Measurements from ENCODE around the gene SLC24A4.

Gene SLC24A4

DNA sequence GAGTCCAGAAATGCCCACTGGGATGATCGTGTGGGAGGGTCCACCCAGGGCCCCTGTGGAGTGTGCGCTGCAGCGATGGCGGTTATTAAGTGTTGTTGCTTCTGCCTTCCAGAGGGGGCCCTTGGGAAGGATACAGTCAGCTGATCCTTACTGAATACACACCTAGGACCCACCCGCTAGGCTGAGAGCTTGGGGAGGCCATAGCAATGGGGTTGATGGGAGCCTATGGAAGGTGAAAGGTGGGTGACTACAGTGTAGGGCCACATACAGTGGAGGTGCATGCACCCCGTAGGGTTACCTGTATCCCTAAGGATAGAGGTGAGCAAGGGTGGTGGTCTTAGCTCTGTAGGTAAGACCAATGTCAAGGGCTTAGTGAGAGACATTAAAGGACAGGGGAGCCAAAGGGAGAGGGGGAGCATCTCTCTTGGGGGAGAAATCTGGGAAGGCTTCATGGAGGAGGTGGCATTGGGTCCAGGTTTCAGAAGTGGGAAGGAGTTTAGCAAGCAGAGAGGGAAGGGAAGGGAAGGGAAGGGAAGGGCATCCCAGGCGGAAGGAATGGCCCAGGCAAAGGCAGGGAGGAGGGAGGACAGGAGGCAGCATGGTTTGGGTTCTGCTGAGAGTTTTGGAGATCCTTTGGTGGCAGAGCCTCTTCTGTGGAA is 117.5 kb downstream of the SLC24A4 start:
- no peak for DNase-seq

DNA sequence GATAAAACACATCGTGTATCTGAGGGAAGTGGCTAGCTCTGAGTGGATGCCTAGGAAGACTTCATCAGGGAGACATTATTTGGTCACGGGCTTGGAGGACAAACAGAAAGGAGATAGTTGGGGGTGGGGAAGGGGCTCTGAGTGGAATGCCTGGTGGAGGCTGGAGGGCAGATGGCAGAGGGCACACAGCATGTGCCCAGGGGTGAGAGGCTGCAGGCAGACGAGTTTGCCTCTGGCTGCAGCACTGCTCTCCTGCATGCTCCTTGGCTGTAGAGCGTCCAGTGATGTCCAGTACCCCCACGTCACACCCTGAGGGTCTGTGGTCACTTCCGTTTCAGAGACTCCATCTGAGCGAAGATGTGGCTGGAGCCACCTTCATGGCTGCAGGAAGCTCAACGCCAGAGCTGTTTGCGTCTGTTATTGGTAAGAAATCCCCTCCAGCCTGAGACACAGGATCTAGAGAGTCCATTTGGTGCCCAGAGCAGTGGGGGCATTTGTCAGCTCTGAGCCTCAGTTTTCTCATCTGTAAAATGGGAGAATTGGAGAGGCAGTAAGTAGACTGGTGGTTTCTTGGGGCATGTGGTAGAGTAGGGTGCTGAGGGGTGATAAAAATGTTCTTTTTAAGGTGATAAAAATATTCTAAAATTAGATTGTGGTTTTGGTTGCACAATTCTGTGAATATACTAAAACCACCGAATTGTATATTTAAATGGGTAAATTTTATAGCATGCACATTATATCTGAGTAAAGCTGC is 119.0 kb downstream of the SLC24A4 start:
- DNase-seq = no peak

GRCh38 chr14:92443167-92443566 is 120.2 kb downstream of the SLC24A4 start:
- DNase-seq = no peak

DNA sequence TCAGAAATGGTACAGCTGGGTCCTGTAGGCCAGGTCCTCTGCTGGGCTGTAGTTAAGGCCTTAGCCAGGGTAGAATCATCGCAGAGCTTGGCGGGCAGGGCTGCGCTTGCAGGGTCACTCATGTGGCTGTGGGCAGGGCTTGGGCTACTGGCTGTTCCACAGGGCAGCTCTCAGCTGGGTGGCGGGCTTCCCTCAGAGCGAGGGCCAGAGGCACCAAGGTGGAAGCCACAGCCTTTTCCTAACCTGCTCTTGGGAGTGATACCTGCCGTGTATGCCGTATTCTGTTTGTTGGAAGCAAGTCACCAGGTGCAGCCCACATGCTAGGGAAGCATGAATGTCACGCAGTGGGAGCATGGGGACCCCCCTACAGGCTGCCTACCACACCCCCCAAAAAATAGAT is 120.8 kb downstream of the SLC24A4 start:
- DNase-seq = no peak

DNA sequence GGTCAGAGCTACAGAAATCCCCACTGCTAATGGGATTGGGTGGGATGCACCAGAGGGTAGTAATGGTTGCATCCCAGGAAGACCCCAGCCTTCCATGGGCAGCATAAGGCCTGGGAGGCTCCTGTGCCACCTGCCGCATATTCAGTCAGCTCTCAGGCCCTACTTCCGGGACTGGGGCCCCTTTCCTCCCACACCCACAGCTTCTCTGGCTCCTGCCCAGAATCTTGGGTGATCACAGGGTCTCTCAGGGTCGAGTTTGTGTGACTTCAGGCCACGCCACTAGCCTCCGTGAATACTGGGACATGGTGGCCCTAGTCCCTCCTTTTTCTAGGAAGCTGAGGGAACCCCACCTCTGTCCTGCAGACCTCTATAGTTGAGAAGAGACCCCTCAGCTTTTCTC is 123.8 kb downstream of the SLC24A4 start:
- no peak for DNase-seq

DNA sequence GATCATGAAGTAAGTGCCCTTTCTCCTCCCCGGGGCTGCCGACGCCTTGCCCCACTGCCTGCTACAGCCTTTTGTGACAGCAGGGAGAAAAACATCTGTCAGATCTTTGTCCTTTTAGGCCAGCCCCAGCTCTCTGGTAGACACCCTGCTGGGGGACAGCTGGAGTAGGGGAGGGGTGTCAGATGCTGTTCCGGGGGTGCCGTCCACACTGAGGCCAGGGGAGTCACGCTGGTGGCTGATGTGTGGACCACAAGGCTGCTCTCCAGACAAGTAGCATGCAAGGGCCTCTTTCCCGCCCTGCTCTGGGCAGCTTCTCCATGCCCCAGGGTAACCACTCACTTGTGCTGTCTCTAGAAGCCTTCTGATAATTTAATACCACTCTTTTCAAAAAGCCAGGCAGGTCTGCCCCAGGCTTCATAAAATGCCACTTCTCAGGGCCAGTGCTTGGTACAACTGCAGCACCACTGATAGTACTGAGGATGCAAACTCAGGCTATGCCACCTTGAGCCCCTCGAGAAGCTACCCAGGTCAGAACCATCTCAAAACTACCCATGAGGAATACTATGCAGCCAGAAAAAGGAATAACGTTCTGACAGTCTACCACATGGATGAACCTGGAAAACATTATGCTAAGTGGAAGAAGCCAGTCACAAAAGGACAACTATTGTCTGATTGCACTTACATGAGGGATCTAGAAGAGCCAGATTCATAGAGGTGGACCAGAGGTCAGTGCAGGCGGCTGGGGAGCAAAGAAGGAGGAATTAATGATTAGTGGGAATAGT is 124.6 kb downstream of the SLC24A4 start:
- DNase-seq = no peak

DNA sequence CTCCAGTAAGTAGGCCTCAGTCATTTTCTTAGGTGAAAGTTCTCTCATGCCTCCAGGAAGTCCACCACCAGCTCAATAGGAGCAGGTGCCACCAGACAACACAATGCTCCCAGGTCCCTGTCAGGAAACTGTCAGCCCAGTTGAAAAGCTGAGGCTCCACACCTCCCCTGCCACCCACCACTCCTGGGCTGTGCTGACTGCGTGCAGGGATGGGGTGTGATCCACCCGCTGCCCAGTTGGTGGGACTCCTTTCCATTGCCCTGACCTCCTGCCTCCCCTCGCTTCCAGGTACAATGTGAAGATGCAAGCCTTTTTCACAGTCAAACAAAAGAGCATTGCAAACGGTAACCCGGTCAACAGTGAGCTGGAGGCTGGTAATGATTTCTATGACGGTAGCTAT is 125.8 kb downstream of the SLC24A4 start:
- no peak for DNase-seq

- no peak for DNase-seq
Observed at GRCh38 chr14:92449404-92450181, 126.6 kb downstream of the SLC24A4 start.

DNA sequence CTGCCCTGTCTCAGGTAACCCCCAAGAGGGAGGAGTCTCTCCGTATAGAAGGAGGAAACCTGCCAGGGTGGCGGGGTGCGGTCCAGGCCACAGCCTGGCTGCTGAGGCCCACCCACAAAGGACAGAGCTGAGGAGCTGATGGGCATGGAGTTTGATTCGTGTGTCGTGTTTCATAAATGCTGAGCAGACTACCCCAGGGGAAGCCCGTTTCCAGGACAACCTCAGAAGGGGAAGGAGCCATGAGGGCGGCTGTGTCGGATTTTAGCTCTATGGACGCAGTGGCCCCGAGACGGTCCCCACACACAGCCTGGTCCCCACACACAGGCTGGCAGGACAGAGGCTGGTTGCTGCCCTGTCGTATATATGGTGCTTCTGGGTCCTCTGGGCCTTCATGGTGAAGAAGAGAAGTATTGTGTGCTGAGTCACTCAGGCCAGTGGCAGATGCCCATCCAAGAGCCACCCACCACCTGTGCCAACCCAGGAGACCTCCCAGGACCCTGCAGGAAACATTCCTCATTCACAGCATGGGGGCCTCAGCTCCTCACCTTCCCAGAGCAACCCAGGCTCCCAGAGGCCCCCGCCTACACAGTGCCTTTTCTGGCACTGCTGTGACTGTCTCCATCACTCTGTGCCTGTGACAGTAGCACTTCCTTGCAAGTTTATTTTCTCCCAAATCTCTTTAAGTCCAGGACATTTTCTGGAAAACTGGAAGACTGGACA is 127.5 kb downstream of the SLC24A4 start:
- no peak for DNase-seq

GRCh38 chr14:92451245-92451644 is 128.3 kb downstream of the SLC24A4 start:
- no peak for DNase-seq

- no peak for DNase-seq
Observed at GRCh38 chr14:92451755-92452154, 128.8 kb downstream of the SLC24A4 start.

DNA sequence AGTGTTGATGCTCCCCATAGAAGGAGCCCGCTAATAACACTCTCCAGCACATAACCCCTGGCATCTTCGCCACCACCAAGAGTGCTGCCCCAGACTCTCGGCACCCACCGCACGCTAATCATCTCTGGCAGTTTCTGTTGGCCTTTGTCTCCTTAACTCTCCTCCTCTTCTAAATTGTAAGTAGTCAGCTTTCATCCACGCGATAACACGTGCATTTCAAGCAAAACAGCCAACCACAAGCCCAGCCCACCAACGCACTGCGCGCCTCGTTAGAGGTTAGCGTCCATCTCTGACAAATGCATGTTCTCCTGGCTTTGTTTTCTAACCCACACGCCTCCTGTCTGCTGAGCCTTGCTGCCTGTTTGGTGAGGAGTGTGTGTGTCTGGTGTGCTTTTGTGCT is 129.5 kb downstream of the SLC24A4 start:
- no peak for DNase-seq

- DNase-seq = no peak
Observed at GRCh38 chr14:92453691-92454090, 130.7 kb downstream of the SLC24A4 start.

GRCh38 chr14:92455231-92455630 is 132.3 kb downstream of the SLC24A4 start:
- DNase-seq = no peak

- DNase-seq = peak; percentile 49
Observed at GRCh38 chr14:92456215-92457015, 133.4 kb downstream of the SLC24A4 start.

DNA sequence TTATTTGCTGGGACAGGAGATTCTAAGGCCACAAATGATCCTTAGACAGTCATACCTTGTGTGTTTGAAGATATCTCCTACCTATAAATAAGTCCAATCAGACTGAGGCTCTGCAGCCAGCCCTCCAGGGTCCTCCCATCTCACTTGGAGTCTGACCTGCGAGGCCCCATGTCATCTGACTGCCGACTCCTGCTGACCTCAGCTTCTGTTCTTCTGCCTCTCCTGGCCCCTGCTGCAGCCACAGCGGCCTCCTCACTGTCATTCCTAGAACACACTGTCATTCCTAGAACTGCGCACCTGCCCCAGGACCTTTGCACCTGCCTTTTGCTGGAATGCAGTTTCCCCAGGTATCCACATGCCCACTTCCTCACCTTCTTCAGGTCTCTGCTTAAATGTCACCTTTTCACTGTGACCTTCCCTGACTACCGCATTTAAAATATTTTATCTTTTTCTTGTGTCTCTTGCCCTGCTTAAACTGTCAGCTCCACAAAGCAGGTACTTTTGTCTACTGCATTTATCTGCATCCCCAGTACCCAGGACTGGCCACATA is 134.1 kb downstream of the SLC24A4 start:
- DNase-seq = no peak

DNA sequence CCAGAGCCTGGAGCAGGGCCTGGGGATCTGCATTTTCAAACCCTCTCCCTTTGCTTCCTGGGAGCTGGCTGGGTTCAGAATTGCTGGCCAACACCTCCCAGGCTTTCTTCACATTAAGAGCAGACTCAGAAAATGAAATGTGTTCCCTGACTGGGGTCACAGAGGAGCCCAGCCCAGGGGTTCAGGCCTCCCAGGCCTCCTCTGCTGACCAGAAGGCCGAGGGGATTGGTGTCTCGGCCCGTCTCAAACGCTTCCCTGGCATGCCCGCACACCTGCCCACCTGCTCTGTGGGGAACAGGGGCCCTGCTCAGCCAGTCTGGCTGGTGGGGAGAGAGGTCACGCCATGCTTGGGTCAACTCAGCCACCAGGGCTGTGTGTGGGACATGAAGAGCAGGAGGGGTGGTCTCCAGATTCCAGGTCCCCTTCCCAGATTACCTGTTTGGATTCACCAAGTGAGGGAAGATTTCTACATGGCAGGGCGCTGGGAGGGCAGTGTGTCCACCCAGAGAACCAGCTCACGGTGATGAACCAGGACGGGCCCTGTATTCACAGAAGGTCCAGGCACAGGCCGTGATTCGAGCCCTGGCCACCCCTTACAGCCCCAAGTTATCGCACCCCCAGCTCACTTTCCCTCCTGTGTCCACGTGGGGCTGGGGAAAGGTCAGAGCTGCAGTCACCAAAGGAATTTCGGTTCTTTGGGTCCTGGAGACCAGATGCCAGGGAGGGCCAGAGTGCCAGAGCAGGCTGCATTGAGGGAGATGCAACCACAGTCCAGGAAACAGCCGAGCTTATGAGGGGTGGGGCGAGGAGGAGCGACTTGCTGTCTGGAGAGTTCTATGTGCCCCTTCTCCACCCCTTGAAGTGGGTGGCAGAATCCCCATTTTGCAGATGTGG is 135.4 kb downstream of the SLC24A4 start:
- DNase-seq = no peak

DNA sequence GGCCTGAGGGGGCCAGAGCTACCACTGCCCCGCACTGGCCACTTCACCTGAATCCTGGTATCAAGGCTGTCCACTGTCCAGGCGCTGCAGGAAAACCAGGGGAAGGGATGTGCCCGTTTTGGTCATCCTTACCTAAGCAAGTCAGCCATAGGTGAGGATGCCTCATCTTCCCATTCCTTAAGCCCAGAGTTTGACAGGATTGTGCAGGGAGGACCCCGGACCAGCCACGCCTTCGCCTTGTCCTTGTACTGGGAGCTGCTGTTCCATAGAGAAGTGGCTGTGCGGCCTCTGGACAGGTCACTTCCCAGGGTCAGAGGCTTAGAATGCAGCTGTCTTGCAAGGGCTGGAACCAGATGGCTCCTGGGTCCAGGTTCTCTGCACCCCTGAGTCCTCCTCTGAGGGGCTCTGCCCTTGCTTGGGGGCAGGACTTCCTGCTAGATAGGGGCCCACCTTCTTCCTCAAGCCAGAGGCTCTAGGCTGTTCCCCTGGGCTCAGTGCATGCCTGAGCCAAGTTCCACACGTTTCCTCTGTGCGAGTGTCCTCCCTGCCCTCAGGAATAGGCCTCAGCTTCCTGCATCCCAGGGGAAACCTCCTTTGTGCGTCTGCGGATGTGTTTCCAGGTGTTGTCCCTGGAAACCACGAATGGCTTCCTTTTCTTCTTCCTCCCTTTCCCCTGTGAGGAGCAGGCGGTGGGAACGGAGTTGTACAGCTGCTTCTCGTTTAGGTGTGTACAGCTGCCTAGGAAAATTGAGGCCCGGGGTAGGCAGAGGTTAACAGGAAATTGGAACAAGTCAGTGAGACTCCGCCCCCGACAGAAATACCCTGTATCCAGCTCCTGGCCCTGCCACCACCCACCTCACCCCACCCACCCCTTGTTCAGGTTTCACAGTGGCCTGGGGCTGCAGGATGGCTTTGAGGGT is 136.3 kb downstream of the SLC24A4 start:
- DNase-seq = no peak

- DNase-seq = no peak
Observed at GRCh38 chr14:92459950-92460421, 137.0 kb downstream of the SLC24A4 start.

Measured in DMS 273 treated with DMSO at 0.1 percent for 48 hours (cell line).